Mesenchymal stem cell (in vitro differentiated cells and primary cell): ENCODE measurements around the gene SNRPA1.

Experiments
- DNase-seq: peaks from one replicate; pipeline ENCODE4 v3.0.0-alpha.2; 2013
- H2AFZ ChIP-seq: one replicate; pipeline ENCODE4 v1.6.1; 2013; ENCODE audit warnings: low read depth, mild to moderate bottlenecking, control low read depth, inconsistent platforms, low read length, moderate library complexity
- H2AK5ac ChIP-seq: 2 replicates; pipeline ENCODE4 v1.6.1; 2013; ENCODE audit warnings: low read length, moderate library complexity, mild to moderate bottlenecking, inconsistent platforms; ENCODE audit not compliant: severe bottlenecking
- H2BK120ac ChIP-seq: one replicate; pipeline ENCODE4 v1.6.1; 2013; ENCODE audit warnings: low read depth, mild to moderate bottlenecking, inconsistent platforms, low read length, moderate library complexity
- H2BK12ac ChIP-seq, 2 experiments: one replicate each; pipeline ENCODE4 v1.6.1; 2013; ENCODE audit warnings: inconsistent platforms in 2 of 2, low read length in 2 of 2, mild to moderate bottlenecking in 2 of 2, moderate library complexity in 2 of 2, control low read depth in 1 of 2
- H2BK15ac ChIP-seq: one replicate; pipeline ENCODE4 v1.6.1; 2013; ENCODE audit warnings: mild to moderate bottlenecking, low read depth, inconsistent platforms; ENCODE audit not compliant: poor library complexity, severe bottlenecking
- H2BK5ac ChIP-seq: 2 replicates; pipeline ENCODE4 v1.6.1; 2013; ENCODE audit warnings: low read depth, mild to moderate bottlenecking, low read length, control low read depth, inconsistent platforms; ENCODE audit not compliant: poor library complexity, severe bottlenecking
- H3K14ac ChIP-seq, 2 experiments: one replicate each; pipeline ENCODE4 v1.6.1; 2013; ENCODE audit warnings: inconsistent platforms in 2 of 2, low read length in 2 of 2, control low read depth in 1 of 2, mild to moderate bottlenecking in 1 of 2, moderate library complexity in 1 of 2
- H3K18ac ChIP-seq, 2 experiments: one replicate each; pipeline ENCODE4 v1.6.1; 2013; ENCODE audit warnings: inconsistent platforms in 2 of 2, low read length in 2 of 2, control low read depth in 1 of 2, low read depth in 1 of 2, mild to moderate bottlenecking in 1 of 2
- H3K23ac ChIP-seq, 2 experiments: one replicate each; pipeline ENCODE4 v1.6.1; 2013; ENCODE audit warnings: inconsistent platforms in 2 of 2, low read length in 2 of 2, mild to moderate bottlenecking in 2 of 2, moderate library complexity in 2 of 2, control low read depth in 1 of 2
- H3K27ac ChIP-seq: 2 replicates; pipeline ENCODE4 v1.5.1; 2013; ENCODE audit warnings: mild to moderate bottlenecking, moderate library complexity, low read length, control low read depth, inconsistent platforms; ENCODE audit not compliant: poor library complexity, severe bottlenecking
- H3K27me3 ChIP-seq, 2 experiments: 2 replicates each; pipeline versions ENCODE4 v1.6.1 to v1.7.0; 2013; ENCODE audit warnings: low read length in 2 of 2, mild to moderate bottlenecking in 2 of 2, moderate library complexity in 2 of 2, control low read depth in 1 of 2, inconsistent platforms in 1 of 2; ENCODE audit not compliant: control insufficient read depth in 1 of 2, insufficient read depth in 1 of 2
- H3K36me3 ChIP-seq, 2 experiments: 2 replicates each; pipeline versions ENCODE4 v1.6.1 to v1.7.0; 2013; ENCODE audit warnings: low read length in 2 of 2, control low read depth in 1 of 2, inconsistent platforms in 1 of 2, low read depth in 1 of 2, mild to moderate bottlenecking in 1 of 2; ENCODE audit not compliant: insufficient read depth in 2 of 2, control insufficient read depth in 1 of 2
- H3K4ac ChIP-seq, 2 experiments: one replicate each; pipeline ENCODE4 v1.6.1; 2013; ENCODE audit warnings: inconsistent platforms in 2 of 2, low read length in 2 of 2, mild to moderate bottlenecking in 2 of 2, moderate library complexity in 2 of 2, control low read depth in 1 of 2, low read depth in 1 of 2
- H3K4me1 ChIP-seq: 2 replicates; pipeline ENCODE4 v1.6.1; 2013; ENCODE audit warnings: low read depth, low read length, control low read depth; ENCODE audit not compliant: control insufficient read depth, insufficient read depth
- H3K4me2 ChIP-seq: 2 replicates; pipeline ENCODE4 v1.6.1; 2013; ENCODE audit warnings: low read length, mild to moderate bottlenecking, inconsistent platforms; ENCODE audit not compliant: poor library complexity, severe bottlenecking
- H3K4me3 ChIP-seq, 2 experiments: 2 replicates each; pipeline versions ENCODE4 v1.5.1 to v1.7.0; 2013; ENCODE audit warnings: low read length in 2 of 2, mild to moderate bottlenecking in 2 of 2, control low read depth in 1 of 2, low read depth in 1 of 2; ENCODE audit not compliant: insufficient read depth in 1 of 2
- H3K79me1 ChIP-seq: replicated peaks from 2 replicates; pipeline ENCODE4 v1.6.1; 2013; ENCODE audit warnings: mild to moderate bottlenecking, control low read depth, low read length, inconsistent platforms; ENCODE audit not compliant: poor library complexity, severe bottlenecking
- H3K9ac ChIP-seq: 2 replicates; pipeline ENCODE4 v1.7.0; 2013; ENCODE audit warnings: mild to moderate bottlenecking, low read length, moderate library complexity
- H3K9me3 ChIP-seq: 2 replicates; pipeline ENCODE4 v1.7.0; 2013; ENCODE audit warnings: mild to moderate bottlenecking, low read length; ENCODE audit not compliant: control insufficient read depth
- H4K8ac ChIP-seq: one replicate; pipeline ENCODE4 v1.6.1; 2013; ENCODE audit warnings: inconsistent platforms, mild to moderate bottlenecking, low read length, moderate library complexity
- H4K91ac ChIP-seq: one replicate; pipeline ENCODE4 v1.6.1; 2013; ENCODE audit warnings: mild to moderate bottlenecking, low read length, inconsistent platforms
- WGBS: methylation state at CpG from one replicate; pipeline ENCODE4 v1.1.7; 2013; ENCODE audit warnings: mixed read lengths; 5-methylcytosine and 5-hydroxymethylcytosine counted together

The SNRPA1 gene

GRCh38 chr15:101244036-101244781 is 50.8 kb downstream of the SNRPA1 start:
- Histone ChIP-seq H3K4ac (no peak overlapping the region), H2BK120ac (no peak overlapping the region), H2AK5ac (no peak overlapping the region), H3K9me3 (no peaks in the 10 kb centered on the region), H4K91ac (no peak overlapping the region), H3K23ac (no peak overlapping the region), H2BK12ac (no peak overlapping the region), H2AFZ (no peak overlapping the region), H2BK15ac (no peak overlapping the region), H2BK5ac (no peak overlapping the region), H3K14ac (no peak overlapping the region), H3K27ac (no peak overlapping the region), H3K18ac (no peak overlapping the region), H3K9ac (peak overlapping the region; percentile 3), H3K4me3 (no peak overlapping the region), H3K4me2 (no peak overlapping the region), H3K4me1 (peaks cover 18% of the 10 kb centered on the region), H3K27me3 (no peaks in the 10 kb centered on the region), H3K79me1 (no peaks in the 10 kb centered on the region), H3K36me3 (peaks cover 28 to 29% of the 10 kb centered on the region in 2 experiments), H4K8ac (peak overlapping the region; percentile 55)
- 90% methylated on average over 5 of the region's 7 CpGs for WGBS
- DNase-seq = no peak

- H3K27me3 ChIP-seq = no peaks in the 10 kb centered on the region
- H3K4me2 ChIP-seq = no peak overlapping the region
- H3K23ac ChIP-seq = no peak overlapping the region
- no peak overlapping the region for H2BK5ac ChIP-seq
- no peak overlapping the region for H2BK120ac ChIP-seq
- no peak for DNase-seq
- H3K9me3 ChIP-seq = no peaks in the 10 kb centered on the region
- H4K8ac ChIP-seq = no peak overlapping the region
- no peak overlapping the region for H2AK5ac ChIP-seq
- H2AFZ ChIP-seq = no peak overlapping the region
- peaks cover 19% of the 10 kb centered on the region for H3K4me1 ChIP-seq
- no peak overlapping the region for H4K91ac ChIP-seq
- no peak overlapping the region for H3K27ac ChIP-seq
- peaks cover 28 to 32% of the 10 kb centered on the region in 2 experiments for H3K36me3 ChIP-seq
- H3K4ac ChIP-seq = no peak overlapping the region
- H3K79me1 ChIP-seq = no peaks in the 10 kb centered on the region
- H3K18ac ChIP-seq = no peak overlapping the region
- H3K14ac ChIP-seq = no peak overlapping the region
- no peak overlapping the region for H3K4me3 ChIP-seq
- H2BK12ac ChIP-seq = no peak overlapping the region
- no peak overlapping the region for H2BK15ac ChIP-seq
- 98% methylated on average over 9 of the region's 9 CpGs for WGBS
- no peak overlapping the region for H3K9ac ChIP-seq
Observed at GRCh38 chr15:101243420-101243819, 51.6 kb downstream of the SNRPA1 start.

GRCh38 chr15:101242999-101243336 is 52.1 kb downstream of the SNRPA1 start:
- WGBS = 91% methylated on average over 6 of the region's 6 CpGs
- peaks cover 19% of the 10 kb centered on the region for H3K4me1 ChIP-seq
- H2BK5ac ChIP-seq = no peak overlapping the region
- no peaks in the 10 kb centered on the region for H3K9me3 ChIP-seq
- no peak overlapping the region for H3K4ac ChIP-seq
- H3K27me3 ChIP-seq = no peaks in the 10 kb centered on the region
- H2AFZ ChIP-seq = no peak overlapping the region
- H2BK12ac ChIP-seq = no peak overlapping the region
- H2BK120ac ChIP-seq = no peak overlapping the region
- no peak overlapping the region for H4K91ac ChIP-seq
- H3K14ac ChIP-seq = no peak overlapping the region
- no peaks in the 10 kb centered on the region for H3K79me1 ChIP-seq
- H3K23ac ChIP-seq = no peak overlapping the region
- no peak overlapping the region for H3K9ac ChIP-seq
- H3K18ac ChIP-seq = no peak overlapping the region
- DNase-seq = no peak
- H3K4me3 ChIP-seq = no peak overlapping the region
- no peak overlapping the region for H2AK5ac ChIP-seq
- H3K4me2 ChIP-seq = no peak overlapping the region
- no peak overlapping the region for H4K8ac ChIP-seq
- no peak overlapping the region for H2BK15ac ChIP-seq
- H3K27ac ChIP-seq = no peak overlapping the region
- H3K36me3 ChIP-seq = peaks cover 25 to 28% of the 10 kb centered on the region in 2 experiments

DNA sequence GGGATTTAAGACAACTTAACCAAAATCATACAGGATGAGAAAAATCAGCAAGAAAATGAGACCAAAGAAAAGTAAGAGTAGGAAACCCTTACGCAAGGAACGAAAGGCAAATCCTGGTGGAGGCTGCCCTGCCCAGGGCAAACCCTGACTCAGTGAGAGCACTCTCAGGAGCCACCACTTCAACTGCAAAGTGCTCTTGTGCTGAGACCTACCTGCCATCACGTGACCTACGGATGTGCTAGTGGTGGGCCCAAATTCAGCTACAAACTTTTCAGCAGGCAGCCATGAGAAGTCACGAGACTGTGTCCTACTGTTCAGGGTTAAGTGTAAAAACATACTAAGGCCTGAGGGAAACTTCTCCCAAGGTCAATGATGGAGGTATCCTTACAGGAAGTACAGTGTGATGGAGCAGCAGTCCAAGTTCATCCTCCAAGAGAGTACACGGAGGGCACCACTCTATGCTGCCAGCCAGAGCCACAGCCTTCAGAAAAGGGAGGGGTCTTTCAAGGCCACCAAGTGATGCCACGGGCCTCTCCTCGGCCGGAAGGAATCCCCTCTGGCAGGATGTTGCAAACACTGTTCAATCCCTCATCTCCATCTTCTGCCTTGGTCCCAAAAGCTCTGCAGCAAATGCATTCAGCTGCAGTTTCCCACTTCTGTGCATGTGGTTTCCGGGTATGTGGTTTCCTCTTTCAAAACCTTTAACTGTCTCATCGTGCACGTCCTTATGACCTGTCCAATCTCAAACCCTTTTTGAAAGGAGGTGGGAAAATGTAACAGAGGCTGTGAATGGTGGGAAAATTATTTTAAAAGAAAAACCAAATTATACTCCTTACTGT is 52.7 kb downstream of the SNRPA1 start:
- Histone ChIP-seq H3K79me1 (no peaks in the 10 kb centered on the region), H3K36me3 (peaks cover 23 to 24% of the 10 kb centered on the region in 2 experiments), H2BK12ac (no peak overlapping the region), H4K91ac (no peak overlapping the region), H3K27me3 (no peaks in the 10 kb centered on the region), H3K9ac (no peak overlapping the region), H4K8ac (peak overlapping the region; percentile 52), H3K23ac (no peak overlapping the region), H3K9me3 (no peaks in the 10 kb centered on the region), H2BK15ac (no peak overlapping the region), H3K27ac (no peak overlapping the region), H2BK120ac (no peak overlapping the region), H3K18ac (no peak overlapping the region), H3K4me3 (no peak overlapping the region), H3K4ac (no peak overlapping the region), H3K4me1 (peaks cover 19% of the 10 kb centered on the region), H3K4me2 (no peak overlapping the region), H2BK5ac (no peak overlapping the region), H2AFZ (no peak overlapping the region), H2AK5ac (no peak overlapping the region), H3K14ac (no peak overlapping the region)
- 91% methylated on average over 10 of the region's 12 CpGs for WGBS
- peak; percentile 56 for DNase-seq
